HepG2 (cell line): ENCODE data around the gene ZXDA. TPM values are rescaled to one million over a fixed set of nuclear protein-coding genes. Genes with fewer than 3 reads are reported as not detected.
"Not testable (repeated sequence)": the region's sequence is repeated elsewhere in the genome, so short reads cannot be mapped to it uniquely, and the experiment has no call there.

Experiments used
- ATAC-seq: fragments of 200-7000 bp; cut with Tn5 transposase; 3 replicates; pipeline ENCODE4 v1.9.1; 2020; ENCODE audit warnings: mild to moderate bottlenecking, moderate library complexity
- BruUV-seq: library from RNA; stranded (reverse); fragments of 400-500 nt; replicated peaks from 2 replicates; lab custom pipeline; 2021; lab: Mats Ljungman, UMichigan
- CTCF ChIA-PET: fragments of 300-600 bp; formaldehyde crosslinking; extraction: SDS; loops from one replicate; lab custom pipeline; 2021; ENCODE audit warnings: low total read pairs, inconsistent platforms, low intra/inter-chr PET ratio; lab: Yijun Ruan, JAX
- POLR2A ChIA-PET: fragments of 350-600 bp; sonication (Branson Sonifier 250); formaldehyde crosslinking; loops from one replicate; lab custom pipeline; 2020; ENCODE audit warnings: antibody characterized with exemption, inconsistent platforms; lab: Yijun Ruan, JAX
- DNase-seq: peaks from one replicate; pipeline ENCODE4 v3.0.0-alpha.2; 2015; ENCODE audit warnings: low spot score
- FAIRE-seq: peaks from 3 replicates; lab custom pipeline; 2011; peaks lifted over from hg19 to GRCh38; lab: Jason Lieb, UNC
- H2AFZ ChIP-seq: one replicate; pipeline ENCODE4 v1.6.1; 2011; ENCODE audit warnings: low read length, inconsistent platforms
- H3K27ac ChIP-seq: fragments of 300-600 bp; 3 replicates; pipeline ENCODE4 v1.8.0; 2011; ENCODE audit warnings: mixed run types, mild to moderate bottlenecking, mixed read lengths, low read length, inconsistent platforms; ENCODE audit not compliant: insufficient read depth; ENCODE audit errors: extremely low read length
- H3K27me3 ChIP-seq, 2 experiments: fragments of 200-600 bp in 1 of 2; 2 replicates in 1 of 2; 3 replicates in 1 of 2; pipeline versions ENCODE4 v1.6.0 to v1.8.0; 2011; ENCODE audit warnings: low read length in 2 of 2, mild to moderate bottlenecking in 2 of 2, moderate library complexity in 2 of 2, inconsistent platforms in 1 of 2; ENCODE audit not compliant: insufficient read depth in 2 of 2, control insufficient read depth in 1 of 2
- H3K36me3 ChIP-seq, 2 experiments: fragments of 200-600 bp in 1 of 2; replicated peaks in 1 of 2; 2 replicates in 1 of 2; 3 replicates in 1 of 2; pipeline versions ENCODE4 v1.5.1 to v1.8.0; 2011; ENCODE audit warnings: low read length in 2 of 2, inconsistent platforms in 1 of 2; ENCODE audit not compliant: insufficient read depth in 2 of 2, control insufficient read depth in 1 of 2
- H3K4me1 ChIP-seq: 2 replicates; pipeline ENCODE4 v1.5.1; 2012; ENCODE audit warnings: low read length, inconsistent platforms; ENCODE audit not compliant: insufficient read depth
- H3K4me2 ChIP-seq: 2 replicates; pipeline ENCODE4 v1.6.0; 2011; ENCODE audit warnings: low read depth, low read length, inconsistent platforms
- H3K4me3 ChIP-seq, 3 experiments: fragments of 200-600 bp in 1 of 3; sonication (generic), shearing (Covaris generic) in 1 of 3; replicated peaks in 1 of 3; 2 replicates each; pipeline ENCODE4 v1.5.1; 2011 to 2016; ENCODE audit warnings: low read length in 3 of 3, inconsistent platforms in 2 of 3, low read depth in 2 of 3, mild to moderate bottlenecking in 2 of 3, control low read depth in 1 of 3, mixed read lengths in 1 of 3; ENCODE audit not compliant: insufficient read depth in 1 of 3
- H3K79me2 ChIP-seq: one replicate; pipeline ENCODE4 v1.6.1; 2011; ENCODE audit warnings: low read length, inconsistent platforms; ENCODE audit not compliant: insufficient read depth
- H3K9ac ChIP-seq: 2 replicates; pipeline ENCODE4 v1.6.0; 2011; ENCODE audit warnings: mild to moderate bottlenecking, low read depth, low read length, inconsistent platforms; ENCODE audit not compliant: insufficient read depth
- H3K9me3 ChIP-seq: 2 replicates; pipeline ENCODE4 v1.5.1; 2012; ENCODE audit warnings: mild to moderate bottlenecking, low read length
- H4K20me1 ChIP-seq: 2 replicates; pipeline ENCODE4 v1.6.0; 2011; ENCODE audit warnings: inconsistent platforms, mild to moderate bottlenecking, low read length, moderate library complexity; ENCODE audit not compliant: insufficient read depth
- GPBP1L1 ChIP-seq: sonication (generic); formaldehyde crosslinking; IDR thresholded peaks from 2 replicates; pipeline ENCODE4 v1.5.0; 2020; ENCODE audit warnings: mild to moderate bottlenecking, missing genetic modification reagents
- NFKB2 ChIP-seq: sonication (generic); formaldehyde crosslinking; IDR thresholded peaks from 2 replicates; pipeline ENCODE4 v1.4.0; 2020; ENCODE audit warnings: missing genetic modification reagents, borderline replicate concordance
- SNAPC5 ChIP-seq: sonication (generic); formaldehyde crosslinking; IDR thresholded peaks from 2 replicates; pipeline ENCODE4 v1.8.1; 2023; ENCODE audit warnings: mild to moderate bottlenecking, missing genetic modification reagents, borderline replicate concordance
- ZNF24 ChIP-seq: fragments of 450-650 bp; IDR thresholded peaks from 2 replicates; pipeline ENCODE4 v1.6.1; 2017; ENCODE audit warnings: antibody characterized with exemption, mild to moderate bottlenecking
- ZNF333 ChIP-seq: sonication (generic); formaldehyde crosslinking; IDR thresholded peaks from 2 replicates; pipeline ENCODE4 v1.4.0; 2020; ENCODE audit warnings: mild to moderate bottlenecking, missing genetic modification reagents, borderline replicate concordance
- ZNF720 ChIP-seq: sonication (generic); formaldehyde crosslinking; IDR thresholded peaks from 2 replicates; pipeline ENCODE4 v1.4.0; 2020; ENCODE audit warnings: missing genetic modification reagents
- WGBS: methylation state at CpG from one replicate; pipeline ENCODE4 v1.1.6; 2017; ENCODE audit warnings: low lambda C conversion rate; 5-methylcytosine and 5-hydroxymethylcytosine counted together
- in situ Hi-C: cut with HindIII; loops from 2 replicates; pipeline ENCODE4 v1.10.0; 2017; ENCODE audit warnings: low pct_unique_long_range_greater_than_20kb; ENCODE audit not compliant: extremely low pct_ligation_motif_present
- intact Hi-C: fragments of 100-400 bp; cut with micrococcal nuclease; formaldehyde crosslinking; loops from one replicate; pipeline ENCODE4 v1.10.0; 2022; ENCODE audit not compliant: unreplicated experiment
- polyA plus RNA-seq, 8 experiments: library from polyadenylated mRNA; depleted of rRNA in 3 of 8; stranded (reverse) in 7 of 8; unstranded in 1 of 8; fragments of >200 nt; fragmentation: Illumina TruSeq in 4 of 8; extraction: Trizol in 4 of 8; gene quantifications; 2 replicates each; pipeline versions ENCODE4 v1.2.1 to v1.2.3, GENCODE V29; 2011 to 2016; ENCODE audit warnings: low read depth in 4 of 8, missing spikeins in 1 of 8, mixed read lengths in 1 of 8; ENCODE audit not compliant: insufficient read depth in 1 of 8
- total RNA-seq, 5 experiments: library from RNA; depleted of rRNA; stranded (reverse); fragments of >200 nt; fragmentation: Illumina TruSeq; extraction: Trizol; gene quantifications; 2 replicates each; pipeline ENCODE4 v1.2.3, GENCODE V29; 2016; ENCODE audit warnings: low read depth in 1 of 5

Gene ZXDA
- total and polyA plus RNA-seq, 2 of the 13 experiments (the other 11 are each of a cell fraction or from before 2014, with no cell fraction given), result not detected

GRCh38 chrX:57908972-57909594, 1.2 kb downstream of the ZXDA start:
- ATAC-seq, H3K4me1 ChIP-seq, H3K27me3 ChIP-seq, BruUV-seq, H3K9ac ChIP-seq, CTCF ChIA-PET, H2AFZ ChIP-seq, H4K20me1 ChIP-seq, DNase-seq, H3K36me3 ChIP-seq, H3K27ac ChIP-seq, H3K79me2 ChIP-seq, intact Hi-C loops, H3K4me2 ChIP-seq, H3K4me3 ChIP-seq, H3K9me3 ChIP-seq, POLR2A ChIA-PET, FAIRE-seq: not testable (repeated sequence)
- 84% methylated on average over 9 of the region's 28 CpGs for WGBS
- in situ Hi-C loops, result loop anchor here (25.0 kb wide), 2 partner anchors 97 to 322 kb away; partner anchors contain the start of gene ZXDB

- in situ Hi-C loops (loop anchor here (25.0 kb wide), 2 partner anchors 94 to 319 kb away; partner anchors contain the start of gene ZXDB), intact Hi-C loops (no loop called here)
- Histone ChIP-seq H3K9ac (no peak overlapping the region), H3K4me2 (no peak overlapping the region), H3K27ac (no peak overlapping the region), H3K79me2 (no peaks in the 10 kb centered on the region), H3K4me1 (no peaks in the 10 kb centered on the region), H3K27me3 (no peaks in the 10 kb centered on the region), H4K20me1 (no peaks in the 10 kb centered on the region), H3K9me3 (no peaks in the 10 kb centered on the region), H3K4me3 (no peak overlapping the region), H3K36me3 (no peaks in the 10 kb centered on the region), H2AFZ (no peak overlapping the region)
- DNase-seq (no peak), ATAC-seq (no peak), FAIRE-seq (no peak)
- POLR2A ChIA-PET, result no interaction called here
- BruUV-seq, result no TSS peak
- CTCF ChIA-PET, result no interaction called here
- 0% methylated on average over 1 of the region's 1 CpG for WGBS
- TF ChIP-seq NFKB2 (no peak), SNAPC5 (CRISPR knock-in tag) (no peak), ZNF333 (CRISPR knock-in tag) (no peak), ZNF720 (CRISPR knock-in tag) (no peak), GPBP1L1 (CRISPR knock-in tag) (no peak), ZNF24 (no peak)
These were observed 3.5 kb downstream of the ZXDA start for GRCh38 chrX:57906790-57907189.
